MCF 10A (cell line): Measurements from ENCODE around the gene DPP9. TPM values are rescaled to one million over a fixed set of nuclear protein-coding genes. Genes with fewer than 3 reads are reported as not detected.

Experiments
- BruUV-seq: library from RNA; stranded (reverse); fragments of 400-500 nt; replicated peaks from 2 replicates; lab custom pipeline; 2021; lab: Mats Ljungman, UMichigan
- CTCF ChIA-PET: fragments of 300-600 bp; sonication (Branson Sonifier 250); formaldehyde crosslinking; extraction: SDS; loops from one replicate; lab custom pipeline; 2021; ENCODE audit warnings: antibody characterized with exemption, inconsistent platforms; lab: Yijun Ruan, JAX
- POLR2A ChIA-PET: fragments of 300-600, 350-650 bp; sonication (Branson Sonifier 250); formaldehyde crosslinking; extraction: SDS; loops from one replicate; lab custom pipeline; 2020; ENCODE audit warnings: antibody characterized with exemption, inconsistent platforms; lab: Yijun Ruan, JAX
- DNase-seq: peaks from one replicate; pipeline ENCODE4 v3.0.0-alpha.2; 2018; ENCODE audit not compliant: unreplicated experiment
- H3K27ac Mint-ChIP-seq: one replicate; pipeline ENCODE4 v1.8.0; 2022; ENCODE audit warnings: mild to moderate bottlenecking, low read depth, mixed read lengths; ENCODE audit not compliant: unreplicated experiment
- H3K27me3 Mint-ChIP-seq: one replicate; pipeline ENCODE4 v1.8.0; 2022; ENCODE audit warnings: mixed read lengths; ENCODE audit not compliant: insufficient read depth, unreplicated experiment
- H3K36me3 Mint-ChIP-seq: one replicate; pipeline ENCODE4 v1.8.0; 2022; ENCODE audit warnings: mild to moderate bottlenecking, moderate library complexity, mixed read lengths; ENCODE audit not compliant: insufficient read depth, unreplicated experiment
- H3K4me1 Mint-ChIP-seq: one replicate; pipeline ENCODE4 v1.8.0; 2022; ENCODE audit warnings: mixed read lengths; ENCODE audit not compliant: insufficient read depth, unreplicated experiment
- H3K4me3 Mint-ChIP-seq: one replicate; pipeline ENCODE4 v1.8.0; 2022; ENCODE audit warnings: mild to moderate bottlenecking, moderate library complexity, mixed read lengths; ENCODE audit not compliant: unreplicated experiment
- H3K9me3 Mint-ChIP-seq: one replicate; pipeline ENCODE4 v1.8.0; 2022; ENCODE audit warnings: mixed read lengths; ENCODE audit not compliant: unreplicated experiment
- CTCF ChIP-seq: fragments of 200-600 bp; IDR thresholded peaks from one replicate; pipeline ENCODE4 v1.8.0; 2022; ENCODE audit warnings: antibody characterized with exemption, mild to moderate bottlenecking; ENCODE audit not compliant: unreplicated experiment
- intact Hi-C: fragments of 100-400 bp; cut with micrococcal nuclease; formaldehyde crosslinking; loops from 2 replicates; pipeline ENCODE4 v1.14.1; 2022
- total RNA-seq: library from RNA; stranded (reverse); gene quantifications from 2 replicates; pipeline ENCODE4 v1.2.3, GENCODE V29; 2022

Gene DPP9
- total RNA-seq, 1 experiment from 2014 or later = 90.6 TPM

- no peak overlapping the region for H3K4me3 Mint-ChIP-seq
- no peak for TF ChIP-seq CTCF
- CTCF ChIA-PET = interaction anchor here (0.7 to 1.5 kb wide), 2 partner anchors 98 to 107 kb away, joined by 3 to 6 read pairs; partner anchors contain the start of gene FEM1A
- intact Hi-C loops = no loop called here
- no TSS peak for BruUV-seq
- no peak for DNase-seq
- POLR2A ChIA-PET = interaction anchor here (2.8 to 5.9 kb wide), 3 partner anchors 20 to 32 kb away, joined by 23 to 62 read pairs (median 26); partner anchors contain the start of genes DPP9 and MYDGF
- peaks cover 81% of the 10 kb centered on the region for H3K36me3 Mint-ChIP-seq
- H3K27me3 Mint-ChIP-seq = no peaks in the 10 kb centered on the region
- H3K4me1 Mint-ChIP-seq = peaks cover 26% of the 10 kb centered on the region
- H3K9me3 Mint-ChIP-seq = no peaks in the 10 kb centered on the region
- peak overlapping the region; percentile 93 for H3K27ac Mint-ChIP-seq
Measured at GRCh38 chr19:4693078-4693350, 30.6 kb downstream of the DPP9 start.

GRCh38 chr19:4692251-4693077 lies 31.2 kb downstream of the DPP9 start:
- H3K27ac Mint-ChIP-seq = peak overlapping the region; percentile 93

GRCh38 chr19:4691373-4691772 lies 32.3 kb downstream of the DPP9 start:
- BruUV-seq = no TSS peak
- ChIA-PET POLR2A (interaction anchor here (0.6 kb wide), 1 partner anchor 25 kb away, joined by 3 read pairs; no protein-coding TSS in a partner anchor), CTCF (no interaction called here)
- Mint-ChIP-seq H3K36me3 (peaks cover 79% of the 10 kb centered on the region), H3K4me1 (peaks cover 18% of the 10 kb centered on the region), H3K9me3 (no peaks in the 10 kb centered on the region), H3K27ac (no peak overlapping the region), H3K4me3 (no peak overlapping the region), H3K27me3 (no peaks in the 10 kb centered on the region)
- TF ChIP-seq CTCF = no peak
- intact Hi-C loops = no loop called here
- DNase-seq = no peak

More at GRCh38 chr19:4692251-4693077, 31.2 kb downstream of the DPP9 start:
- no peak for TF ChIP-seq CTCF
- CTCF ChIA-PET = interaction anchor here (1.5 kb wide), 1 partner anchor 99 kb away, joined by 6 read pairs; the partner anchor contains the start of gene FEM1A
- H3K27me3 Mint-ChIP-seq = no peaks in the 10 kb centered on the region
- H3K9me3 Mint-ChIP-seq = no peaks in the 10 kb centered on the region
- H3K36me3 Mint-ChIP-seq = peaks cover 82% of the 10 kb centered on the region
- no peak overlapping the region for H3K4me3 Mint-ChIP-seq
- peaks cover 26% of the 10 kb centered on the region for H3K4me1 Mint-ChIP-seq
- POLR2A ChIA-PET = interaction anchor here (2.8 to 5.9 kb wide), 2 partner anchors 21 to 22 kb away, joined by 26 to 62 read pairs; partner anchors contain the start of gene MYDGF
- no TSS peak for BruUV-seq
- DNase-seq = no peak
- intact Hi-C loops = no loop called here

- H3K4me1 Mint-ChIP-seq = peaks cover 18% of the 10 kb centered on the region
- no peaks in the 10 kb centered on the region for H3K27me3 Mint-ChIP-seq
- no peak for TF ChIP-seq CTCF
- ChIA-PET POLR2A (no interaction called here), CTCF (interaction anchor here (0.5 to 0.7 kb wide), 2 partner anchors 176 to 272 kb away, joined by 3 to 4 read pairs; no protein-coding TSS in a partner anchor)
- intact Hi-C loops = no loop called here
- H3K4me3 Mint-ChIP-seq = peak overlapping the region; percentile 38
- no peak overlapping the region for H3K27ac Mint-ChIP-seq
- H3K9me3 Mint-ChIP-seq = no peaks in the 10 kb centered on the region
- no peak for DNase-seq
- BruUV-seq = no TSS peak
- peaks cover 78% of the 10 kb centered on the region for H3K36me3 Mint-ChIP-seq
Measured at GRCh38 chr19:4690361-4690760, 33.3 kb downstream of the DPP9 start.
